ENCODE data around the gene LRRC57. TPM values are rescaled to one million over a fixed set of nuclear protein-coding genes. Genes with fewer than 3 reads are reported as not detected.

The LRRC57 gene
- total RNA-seq, 1 experiment from 2014 or later = 16.6 TPM

DNA sequence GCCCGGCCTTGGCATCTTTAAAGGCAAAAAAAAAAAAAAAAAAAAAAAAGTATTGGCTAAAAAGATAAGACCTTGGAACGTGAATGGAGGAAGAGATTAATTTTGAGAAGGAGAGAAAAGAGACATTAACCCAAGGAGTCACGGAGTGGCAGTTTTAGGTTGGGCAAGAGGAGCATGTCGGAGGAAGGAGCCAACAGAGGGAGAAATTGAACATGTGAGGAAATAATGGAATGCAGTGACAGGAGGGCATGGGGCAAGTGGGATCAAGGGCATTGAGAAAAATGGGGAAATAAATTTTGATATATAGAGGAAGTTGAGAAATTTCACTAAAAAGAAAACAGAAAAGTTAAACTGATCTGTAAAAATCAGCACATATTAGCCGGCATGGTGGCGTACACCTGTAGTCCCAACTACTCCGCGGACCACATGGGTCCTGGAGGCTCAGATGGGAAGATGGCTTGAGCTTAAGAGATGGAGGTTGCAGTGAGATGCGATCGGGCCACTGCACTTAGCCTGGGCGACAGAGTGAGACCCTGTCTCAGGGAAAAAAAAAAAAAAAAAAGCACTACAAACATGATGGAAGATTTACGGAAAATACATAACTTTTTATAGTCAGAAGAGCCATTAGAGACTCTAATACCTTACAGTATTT is 1.3 kb upstream of the LRRC57 start:
- Histone ChIP-seq H3K4me3 (replicated peaks in 1 of 2; ENCODE audit: low read depth in 1 of 2, low read length in 2 of 2) (peak overlapping the region; percentile 77 to 99), H3K9ac (ENCODE audit: low read length) (peak overlapping the region; percentile 99), H3K4me2 (ENCODE audit: low read length) (peak overlapping the region; percentile 92), H3K27me3 (ENCODE audit: insufficient read depth, low read length) (no peaks in the 10 kb centered on the region), H3K36me3 (ENCODE audit: control insufficient read depth in 1 of 2, insufficient read depth in 2 of 2, low read length in 2 of 2) (peaks cover 0 to 2% of the 10 kb centered on the region in 2 experiments; a peak in 1 of 4 replicates), H3K9me2 (ENCODE audit: insufficient read depth) (no peaks in the 10 kb centered on the region), H3K27ac (ENCODE audit: low read depth, low read length) (0 out of 2 replicates have a peak overlapping the region, but pooled peaks have one; percentile 5), H3K9me3 (ENCODE audit: control insufficient read depth in 1 of 2, insufficient read depth in 1 of 2, low read depth in 1 of 2, low read length in 2 of 2) (no peaks in the 10 kb centered on the region), H4K20me1 (ENCODE audit: insufficient read depth) (peaks cover 6% of the 10 kb centered on the region; the same call in 1 of the 2 replicates), H3K79me2 (ENCODE audit: insufficient read depth, low read length) (peaks cover 74% of the 10 kb centered on the region), H3K4me1 (ENCODE audit: control insufficient read depth in 1 of 2, insufficient read depth in 2 of 2, low read length in 2 of 2) (peaks cover 9 to 17% of the 10 kb centered on the region in 2 experiments), H2AFZ (ENCODE audit: low read depth, low read length, poor library complexity, severe bottlenecking) (no peak overlapping the region)
- ChIA-PET POLR2A (no interaction called here), RAD21 (ENCODE audit: low non-redundant PET in 1 of 2, low total read pairs in 2 of 2, uncharacterized antibody in 2 of 2, unreplicated experiment in 2 of 2) (no interaction called here), CTCF (interaction anchor here (0.6 kb wide), 1 partner anchor 83 kb away, joined by 3 read pairs; no protein-coding TSS in a partner anchor)
- no TSS peak for BruUV-seq (replicated peaks)
- DNase-seq (ENCODE audit: low read depth, low spot score) (no peak), ATAC-seq (no peak)
- intact Hi-C loops (cut with micrococcal nuclease) = no loop called here
- no peak for TF ChIP-seq YY1 (IDR thresholded peaks at IDR 0.05; ENCODE audit: extremely low read depth, insufficient replicate concordance, low read depth, low read length)
- no peak for TF ChIP-seq EZH2 (IDR thresholded peaks at IDR 0.05)
- TF ChIP-seq TCF7L2 (IDR thresholded peaks at IDR 0.05; ENCODE audit: borderline replicate concordance, extremely low read depth, insufficient read depth, insufficient read length) = no peak

DNA sequence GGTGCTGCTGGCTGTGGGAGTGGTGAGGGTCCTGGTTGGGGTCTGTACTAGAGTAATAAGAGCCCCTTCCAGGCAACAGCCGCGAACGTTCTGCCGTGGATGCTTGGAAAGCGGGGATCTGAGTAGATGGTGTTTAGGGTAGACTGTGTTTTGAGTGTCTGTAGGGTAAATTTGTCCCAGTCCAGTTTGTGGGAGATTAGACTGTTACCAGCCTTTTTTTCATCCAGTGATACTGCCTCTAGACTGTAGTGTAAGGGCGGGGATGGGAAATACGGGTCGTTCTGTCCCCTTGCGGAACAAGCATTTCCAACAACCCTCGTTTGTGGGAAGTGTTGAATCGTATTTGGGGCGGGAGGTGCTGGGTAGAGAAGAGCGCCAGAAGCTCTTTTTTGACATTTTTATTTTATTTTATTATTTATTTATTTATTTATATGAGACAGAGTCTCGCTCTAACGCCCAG is 469 bp upstream of the LRRC57 start:
- ChIA-PET CTCF (interaction anchor here (0.6 kb wide), 1 partner anchor 82 kb away, joined by 3 read pairs; no protein-coding TSS in a partner anchor), RAD21 (ENCODE audit: low non-redundant PET in 1 of 2, low total read pairs in 2 of 2, uncharacterized antibody in 2 of 2, unreplicated experiment in 2 of 2) (no interaction called here), POLR2A (no interaction called here)
- peak overlapping the region; percentile 83 for H3K27ac ChIP-seq (ENCODE audit: low read depth, low read length)
- H3K4me2 ChIP-seq (ENCODE audit: low read length) = peak overlapping the region; percentile 92
- H3K9ac ChIP-seq (ENCODE audit: low read length) = peak overlapping the region; percentile 99
- H3K9me2 ChIP-seq (ENCODE audit: insufficient read depth) = no peaks in the 10 kb centered on the region
- H4K20me1 ChIP-seq (ENCODE audit: insufficient read depth) = peaks cover 6% of the 10 kb centered on the region; the same call in 1 of the 2 replicates
- TSS peak; percentile 70 for BruUV-seq (replicated peaks)
- peak; percentile 57 for ATAC-seq
- TF ChIP-seq TCF7L2 (IDR thresholded peaks at IDR 0.05; ENCODE audit: borderline replicate concordance, extremely low read depth, insufficient read depth, insufficient read length) = no peak
- no peak for TF ChIP-seq ELF1 (IDR thresholded peaks at IDR 0.05; ENCODE audit: borderline replicate concordance, low read depth)
- TF ChIP-seq EZH2phosphoT487 (IDR thresholded peaks at IDR 0.05; ENCODE audit: borderline replicate concordance) = no peak
- TF ChIP-seq ZFX (IDR thresholded peaks at IDR 0.05) = no peak
- H3K36me3 ChIP-seq (ENCODE audit: control insufficient read depth in 1 of 2, insufficient read depth in 2 of 2, low read length in 2 of 2) = peaks cover 2 to 3% of the 10 kb centered on the region in 2 experiments; a peak in 2 of 4 replicates
- H2AFZ ChIP-seq (ENCODE audit: low read depth, low read length, poor library complexity, severe bottlenecking) = peak overlapping the region; percentile 23
- intact Hi-C loops (cut with micrococcal nuclease) = no loop called here
- no peak for DNase-seq (ENCODE audit: low read depth, low spot score)
- H3K9me3 ChIP-seq (ENCODE audit: control insufficient read depth in 1 of 2, insufficient read depth in 1 of 2, low read depth in 1 of 2, low read length in 2 of 2) = no peaks in the 10 kb centered on the region
- H3K4me3 ChIP-seq (replicated peaks in 1 of 2; ENCODE audit: low read depth in 1 of 2, low read length in 2 of 2) = peak overlapping the region; percentile 77 to 99
- no peaks in the 10 kb centered on the region for H3K27me3 ChIP-seq (ENCODE audit: insufficient read depth, low read length)
- peaks cover 67% of the 10 kb centered on the region for H3K79me2 ChIP-seq (ENCODE audit: insufficient read depth, low read length)
- H3K4me1 ChIP-seq (ENCODE audit: control insufficient read depth in 1 of 2, insufficient read depth in 2 of 2, low read length in 2 of 2) = peaks cover 9 to 17% of the 10 kb centered on the region in 2 experiments
